Measurements from ENCODE around the gene TSPAN4.

Gene TSPAN4

GRCh38 chr11:804599-804964 lies 38.1 kb upstream of the TSPAN4 start:
- ChIA-PET CTCF (interaction anchor here (1.1 kb wide), 1 partner anchor 19 kb away, joined by 5 read pairs; no protein-coding TSS in a partner anchor), POLR2A (interaction anchor here (1.2 kb wide), 1 partner anchor 15 kb away, joined by 4 read pairs; no protein-coding TSS in a partner anchor)
- no peak for TF ChIP-seq CTCF (IDR thresholded peaks at IDR 0.05; ENCODE audit: control extremely low read depth, extremely low read depth, low read depth, missing control alignments)
- no peak for DNase-seq (ENCODE audit: extremely low spot score)

- ChIA-PET POLR2A (interaction anchor here (0.8 to 1.6 kb wide), 3 partner anchors 11 to 21 kb away, joined by 3 to 13 read pairs (median 3); partner anchors contain the start of gene PNPLA2), CTCF (interaction anchor here (1.6 to 2.0 kb wide), 3 partner anchors 10 to 23 kb away, joined by 3 to 10 read pairs (median 6); no protein-coding TSS in a partner anchor)
- no peak for TF ChIP-seq CTCF (IDR thresholded peaks at IDR 0.05; ENCODE audit: control extremely low read depth, extremely low read depth, low read depth, missing control alignments)
- no peak for DNase-seq (ENCODE audit: extremely low spot score)
Measured at GRCh38 chr11:808427-809286, 34.0 kb upstream of the TSPAN4 start.

GRCh38 chr11:809287-810039 lies 33.2 kb upstream of the TSPAN4 start, which contains the start of gene RPLP2:
TSS of gene RPLP2 (plus strand) at chr11:809967. CDS start at chr11:810235, 268 bp downstream.
- ChIA-PET POLR2A (interaction anchor here (0.8 to 1.6 kb wide), 3 partner anchors 10 to 21 kb away, joined by 3 to 13 read pairs (median 3); partner anchors contain the start of gene PNPLA2), CTCF (interaction anchor here (1.6 to 2.0 kb wide), 3 partner anchors 10 to 22 kb away, joined by 3 to 10 read pairs (median 6); no protein-coding TSS in a partner anchor)
- peak; percentile 97 for DNase-seq (ENCODE audit: extremely low spot score)
- no peak for TF ChIP-seq CTCF (IDR thresholded peaks at IDR 0.05; ENCODE audit: control extremely low read depth, extremely low read depth, low read depth, missing control alignments)

GRCh38 chr11:810040-810567 lies 32.5 kb upstream of the TSPAN4 start:
- TF ChIP-seq CTCF (IDR thresholded peaks at IDR 0.05; ENCODE audit: control extremely low read depth, extremely low read depth, low read depth, missing control alignments), result no peak
- CTCF ChIA-PET, result interaction anchor here (1.9 to 2.0 kb wide), 2 partner anchors 9 to 11 kb away, joined by 6 to 8 read pairs; partner anchors contain the start of gene PNPLA2
- DNase-seq (ENCODE audit: extremely low spot score), result no peak
- POLR2A ChIA-PET, result interaction anchor here (1.0 to 1.6 kb wide), 2 partner anchors 9 kb away, joined by 8 to 13 read pairs; partner anchors contain the start of gene PNPLA2

GRCh38 chr11:811446-812245 lies 31.0 kb upstream of the TSPAN4 start:
- ChIA-PET POLR2A (no interaction called here), CTCF (interaction anchor here (0.6 to 1.9 kb wide), 5 partner anchors 8 to 1720 kb away, joined by 3 to 8 read pairs (median 3); partner anchors contain the start of genes PNPLA2, POLR2L and TSPAN4)
- no peak for TF ChIP-seq CTCF (IDR thresholded peaks at IDR 0.05; ENCODE audit: control extremely low read depth, extremely low read depth, low read depth, missing control alignments)
- no peak for DNase-seq (ENCODE audit: extremely low spot score)

Measured in GM10248 (cell line).